K562 (cell line): ENCODE measurements around the gene KLHL12. TPM values are rescaled to one million over a fixed set of nuclear protein-coding genes. Genes with fewer than 3 reads are reported as not detected.

Source experiments
- ATAC-seq: fragments of 200-7000 bp; cut with Tn5 transposase; 3 replicates; pipeline ENCODE4 v1.9.1; 2020; ENCODE audit warnings: moderate library complexity
- BruUV-seq: library from RNA; stranded (reverse); fragments of 400-500 nt; replicated peaks from 2 replicates; lab custom pipeline; 2021; lab: Mats Ljungman, UMichigan
- CTCF ChIA-PET: fragments of 300-600 bp; formaldehyde crosslinking; extraction: SDS; loops from one replicate; lab custom pipeline; 2021; ENCODE audit warnings: low intra/inter-chr PET ratio; lab: Yijun Ruan, JAX
- POLR2A ChIA-PET: fragments of 300-600, 350-650 bp; sonication (Branson Sonifier 250); formaldehyde crosslinking; extraction: SDS; loops from one replicate; lab custom pipeline; 2021; ENCODE audit warnings: antibody characterized with exemption, inconsistent platforms; lab: Yijun Ruan, JAX
- DNase-seq, 4 experiments: peaks; one replicate each; pipeline versions ENCODE4 v3.0.0 to v3.0.0-alpha.2; 2011 to 2018; ENCODE audit warnings: low spot score in 3 of 4, mixed read lengths in 3 of 4; ENCODE audit errors: extremely low read depth in 1 of 4
- FAIRE-seq: peaks from 2 replicates; lab custom pipeline; 2011; peaks lifted over from hg19 to GRCh38; lab: Jason Lieb, UNC
- H2AFZ ChIP-seq: 2 replicates; pipeline ENCODE4 v1.6.0; 2011; ENCODE audit warnings: low read depth, low read length, control low read depth, inconsistent platforms
- H3K27ac ChIP-seq: fragments of 200-600 bp; 3 replicates; pipeline ENCODE4 v1.8.0; 2011; ENCODE audit warnings: low read depth, mild to moderate bottlenecking, control low read depth, inconsistent platforms, low read length, moderate library complexity, mixed read lengths; ENCODE audit errors: extremely low read depth
- H3K27me3 ChIP-seq, 2 experiments: fragments of 300-600 bp in 1 of 2; 2 replicates in 1 of 2; 3 replicates in 1 of 2; pipeline versions ENCODE4 v1.6.0 to v1.8.0; 2011; ENCODE audit warnings: inconsistent platforms in 2 of 2, low read length in 2 of 2, mild to moderate bottlenecking in 1 of 2, mixed read lengths in 1 of 2, moderate library complexity in 1 of 2; ENCODE audit not compliant: control insufficient read depth in 2 of 2, insufficient read depth in 2 of 2
- H3K36me3 ChIP-seq: fragments of 300-600 bp; 3 replicates; pipeline ENCODE4 v1.8.0; 2011; ENCODE audit warnings: mild to moderate bottlenecking, low read length, inconsistent platforms; ENCODE audit not compliant: control insufficient read depth, insufficient read depth
- H3K4me1 ChIP-seq, 2 experiments: fragments of 200-600 bp in 1 of 2; replicated peaks in 1 of 2; 2 replicates in 1 of 2; 3 replicates in 1 of 2; pipeline versions ENCODE4 v1.5.1 to v1.8.0; 2011; ENCODE audit warnings: inconsistent platforms in 2 of 2, low read length in 2 of 2, mild to moderate bottlenecking in 1 of 2, mixed read lengths in 1 of 2, moderate library complexity in 1 of 2; ENCODE audit not compliant: control insufficient read depth in 2 of 2, insufficient read depth in 2 of 2
- H3K4me2 ChIP-seq: 2 replicates; pipeline ENCODE4 v1.6.1; 2011; ENCODE audit warnings: low read length, control low read depth, inconsistent platforms, mixed read lengths; ENCODE audit not compliant: insufficient read depth
- H3K4me3 ChIP-seq: fragments of 200-600 bp; sonication (generic), shearing (Covaris generic); 2 replicates; pipeline ENCODE4 v1.5.1; 2016; ENCODE audit warnings: control low read depth, inconsistent platforms
- H3K79me2 ChIP-seq: fragments of 200-600 bp; 3 replicates; pipeline ENCODE4 v1.8.0; 2011; ENCODE audit warnings: low read length, inconsistent platforms; ENCODE audit not compliant: control insufficient read depth, insufficient read depth
- H3K9ac ChIP-seq, 2 experiments: 2 replicates each; pipeline versions ENCODE4 v1.6.0 to v1.6.1; 2011; ENCODE audit warnings: low read depth in 2 of 2, low read length in 2 of 2, control low read depth in 1 of 2, inconsistent platforms in 1 of 2, mild to moderate bottlenecking in 1 of 2, mixed read lengths in 1 of 2; ENCODE audit not compliant: insufficient read depth in 1 of 2
- H3K9me1 ChIP-seq: one replicate; pipeline ENCODE4 v1.6.0; 2011; ENCODE audit warnings: inconsistent platforms, mild to moderate bottlenecking, low read length, moderate library complexity; ENCODE audit not compliant: control insufficient read depth, insufficient read depth
- H3K9me3 ChIP-seq: replicated peaks from 2 replicates; pipeline ENCODE4 v1.5.1; 2011; ENCODE audit warnings: low read depth, low read length, inconsistent platforms; ENCODE audit not compliant: control insufficient read depth, insufficient read depth
- H4K20me1 ChIP-seq: replicated peaks from 2 replicates; pipeline ENCODE4 v1.6.1; 2011; ENCODE audit warnings: low read length, inconsistent platforms, mixed read lengths; ENCODE audit not compliant: control insufficient read depth, insufficient read depth
- CREB3 ChIP-seq: fragments of 450-650 bp; conservative IDR thresholded peaks from 2 replicates; pipeline ENCODE4 v1.6.1; 2016; ENCODE audit warnings: missing genetic modification characterization, low read depth, mild to moderate bottlenecking, missing compliant biosample characterization, moderate library complexity
- HDAC2 ChIP-seq: fragments of 450-650 bp; IDR thresholded peaks from 2 replicates; pipeline ENCODE4 v1.6.1; 2016; ENCODE audit warnings: mild to moderate bottlenecking
- HMG20A ChIP-seq: fragments of 450-650 bp; formaldehyde crosslinking; conservative IDR thresholded peaks from 2 replicates; pipeline ENCODE4 v1.4.0; 2020; ENCODE audit warnings: mild to moderate bottlenecking, mixed read lengths
- LARP7 ChIP-seq: fragments of 450-650 bp; IDR thresholded peaks from 2 replicates; pipeline ENCODE4 v1.6.1; 2016
- NR2C1 ChIP-seq, 2 experiments: fragments of 450-650 bp; IDR thresholded peaks; 2 replicates each; pipeline ENCODE4 v1.6.1; 2017; ENCODE audit warnings: mild to moderate bottlenecking in 2 of 2, antibody characterized with exemption in 1 of 2, inconsistent platforms in 1 of 2, missing compliant biosample characterization in 1 of 2, missing genetic modification characterization in 1 of 2
- U2AF2 ChIP-seq: fragments of 200-400 bp; formaldehyde crosslinking; optimal IDR thresholded peaks from 2 replicates; pipeline ENCODE3; 2017; ENCODE audit warnings: low read depth, mild to moderate bottlenecking, low read length
- ZNF445 ChIP-seq: fragments of 250-450 bp; sonication (Bioruptor Pico); IDR thresholded peaks from 2 replicates; pipeline ENCODE4 v1.4.0; 2020; ENCODE audit warnings: low read depth, mild to moderate bottlenecking, moderate library complexity
- WGBS: fragments of 100-300 bp; shearing (Covaris generic); methylation state at CpG from one replicate; pipeline ENCODE4 v1.1.6; 2016; ENCODE audit warnings: low coverage, mixed read lengths; ENCODE audit not compliant: insufficient coverage; ENCODE audit errors: missing lambda C conversion rate; 5-methylcytosine and 5-hydroxymethylcytosine counted together
- in situ Hi-C: fragments of 300-500 bp; cut with MboI; formaldehyde crosslinking; loops from 4 replicates; pipeline ENCODE4 v1.15.0; 2018; ENCODE audit warnings: inconsistent platforms, mixed read lengths
- intact Hi-C: fragments of 100-400 bp; cut with micrococcal nuclease; formaldehyde crosslinking; loops from 2 replicates; pipeline ENCODE4 v1.14.2; 2022
- polyA plus RNA-seq, 8 experiments: library from polyadenylated mRNA; depleted of rRNA in 4 of 8; stranded (reverse) in 5 of 8; unstranded in 3 of 8; fragments of >200 nt; fragmentation: Nextera tagmentation in 2 of 8; fragmentation: Illumina TruSeq in 1 of 8; extraction: Ambion mirVana in 2 of 8; extraction: Trizol in 1 of 8; gene quantifications; 2 replicates each; pipeline versions ENCODE4 v1.2.1 to v1.2.3, GENCODE V29; 2011 to 2014; ENCODE audit warnings: inconsistent platforms in 1 of 8, missing spikeins in 1 of 8
- total RNA-seq, 7 experiments: library from RNA; depleted of rRNA in 6 of 7; stranded (reverse); fragments of >200 nt in 6 of 7; fragmentation: Illumina TruSeq in 2 of 7; extraction: Trizol in 2 of 7; gene quantifications; 2 replicates each; pipeline versions ENCODE4 v1.2.1 to v1.2.3, GENCODE V29; 2011 to 2021; ENCODE audit warnings: low replicate concordance in 1 of 7

Gene KLHL12
- total and polyA plus RNA-seq, 9 of the 15 experiments (the other 6 are each of a cell fraction or from before 2014, with no cell fraction given): 23.1 to 85.1 (median 35.0) TPM

- ATAC-seq (no peak), FAIRE-seq (no peak), DNase-seq (no peak)
- in situ Hi-C loops (no loop called here), intact Hi-C loops (no loop called here)
- no TSS peak for BruUV-seq
- CTCF ChIA-PET: no interaction called here
- Histone ChIP-seq H3K36me3 (peaks cover 44% of the 10 kb centered on the region), H2AFZ (no peak overlapping the region), H3K9me3 (no peaks in the 10 kb centered on the region), H4K20me1 (no peaks in the 10 kb centered on the region), H3K27ac (no peak overlapping the region), H3K4me1 (no peaks in the 10 kb centered on the region), H3K79me2 (no peaks in the 10 kb centered on the region), H3K9me1 (no peaks in the 10 kb centered on the region), H3K9ac (no peak overlapping the region), H3K4me3 (no peak overlapping the region), H3K4me2 (no peak overlapping the region), H3K27me3 (no peaks in the 10 kb centered on the region)
- 90% methylated on average over 4 of the region's 4 CpGs for WGBS
- POLR2A ChIA-PET: interaction anchor here (1.3 kb wide), 1 partner anchor 11 kb away, joined by 3 read pairs; no protein-coding TSS in a partner anchor
- no peak for TF ChIP-seq ZNF445 (CRISPR knock-in tag)
- TF ChIP-seq HDAC2: no peak
- no peak for TF ChIP-seq CREB3 (tag)
- no peak for TF ChIP-seq HMG20A (CRISPR knock-in tag)
- TF ChIP-seq NR2C1 (IDR thresholded peaks at IDR 0.05): no peak
- TF ChIP-seq NR2C1 (tag; IDR thresholded peaks at IDR 0.05): no peak
- no peak for TF ChIP-seq U2AF2
- TF ChIP-seq LARP7: no peak
These were observed 25.5 kb downstream of the KLHL12 start for GRCh38 chr1:202901555-202901954.
